ENCODE results near the gene DACT2.

DNA sequence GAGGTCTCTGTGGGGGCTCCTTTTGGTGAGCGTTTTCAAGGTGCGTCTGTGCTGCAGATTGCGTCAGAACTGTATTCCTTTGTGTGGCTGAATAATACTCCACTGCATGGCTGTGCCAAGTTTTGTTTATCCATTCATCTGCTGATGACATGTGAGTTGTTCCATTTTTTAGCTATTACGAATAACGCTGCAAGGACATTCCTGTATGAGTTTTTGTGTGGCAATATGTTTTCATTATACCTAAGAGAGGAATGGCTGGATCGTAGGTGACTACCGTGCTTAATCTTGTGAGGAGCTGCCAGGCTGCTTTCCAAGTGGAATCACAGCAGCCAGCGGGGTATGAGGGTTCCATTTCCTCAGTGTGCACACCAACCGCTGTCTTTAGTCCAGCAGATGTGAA is 1.1 kb upstream of the DACT2 start:
- TF ChIP-seq ELF4 (IDR thresholded peaks at IDR 0.05) (no peak), SP1 (IDR thresholded peaks at IDR 0.05) (no peak), HDGF (IDR thresholded peaks at IDR 0.05; ENCODE audit: borderline replicate concordance) (no peak), LEF1 (IDR thresholded peaks at IDR 0.05; ENCODE audit: borderline replicate concordance) (no peak), BHLHE40 (IDR thresholded peaks at IDR 0.05; ENCODE audit: borderline replicate concordance) (no peak), SUZ12 (IDR thresholded peaks at IDR 0.05) (no peak), FOXM1 (IDR thresholded peaks at IDR 0.05; ENCODE audit: borderline replicate concordance) (no peak)
- TF ChIP-seq, protein P1, sequence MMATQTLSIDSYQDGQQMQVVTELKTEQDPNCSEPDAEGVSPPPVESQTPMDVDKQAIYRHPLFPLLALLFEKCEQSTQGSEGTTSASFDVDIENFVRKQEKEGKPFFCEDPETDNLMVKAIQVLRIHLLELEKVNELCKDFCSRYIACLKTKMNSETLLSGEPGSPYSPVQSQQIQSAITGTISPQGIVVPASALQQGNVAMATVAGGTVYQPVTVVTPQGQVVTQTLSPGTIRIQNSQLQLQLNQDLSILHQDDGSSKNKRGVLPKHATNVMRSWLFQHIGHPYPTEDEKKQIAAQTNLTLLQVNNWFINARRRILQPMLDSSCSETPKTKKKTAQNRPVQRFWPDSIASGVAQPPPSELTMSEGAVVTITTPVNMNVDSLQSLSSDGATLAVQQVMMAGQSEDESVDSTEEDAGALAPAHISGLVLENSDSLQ (IDR thresholded peaks at IDR 0.05), result no peak
